Adipocyte (in vitro differentiated cells): ENCODE results near the gene OSBPL1A.

Source experiments
- DNase-seq: peaks from one replicate; pipeline ENCODE4 v3.0.0-alpha.2; 2015; ENCODE audit warnings: low read depth
- H3K27me3 ChIP-seq: replicated peaks from 2 replicates; pipeline ENCODE4 v1.7.0; 2013; ENCODE audit warnings: mild to moderate bottlenecking, low read length, moderate library complexity; ENCODE audit not compliant: control insufficient read depth, insufficient read depth
- H3K36me3 ChIP-seq: 2 replicates; pipeline ENCODE4 v1.7.0; 2013; ENCODE audit warnings: low read length, mild to moderate bottlenecking, moderate library complexity; ENCODE audit not compliant: control insufficient read depth, insufficient read depth, severe bottlenecking
- H3K4me1 ChIP-seq: 2 replicates; pipeline ENCODE4 v1.7.0; 2013; ENCODE audit warnings: mild to moderate bottlenecking, low read length, moderate library complexity; ENCODE audit not compliant: control insufficient read depth, insufficient read depth
- H3K4me3 ChIP-seq: 2 replicates; pipeline ENCODE4 v1.7.0; 2013; ENCODE audit warnings: mild to moderate bottlenecking, low read length, moderate library complexity
- H3K9ac ChIP-seq: 2 replicates; pipeline ENCODE4 v1.7.0; 2013; ENCODE audit warnings: mild to moderate bottlenecking, low read length, moderate library complexity
- H3K9me3 ChIP-seq: 2 replicates; pipeline ENCODE4 v1.7.0; 2013; ENCODE audit warnings: mild to moderate bottlenecking, low read length, moderate library complexity; ENCODE audit not compliant: control insufficient read depth

The OSBPL1A gene

DNA sequence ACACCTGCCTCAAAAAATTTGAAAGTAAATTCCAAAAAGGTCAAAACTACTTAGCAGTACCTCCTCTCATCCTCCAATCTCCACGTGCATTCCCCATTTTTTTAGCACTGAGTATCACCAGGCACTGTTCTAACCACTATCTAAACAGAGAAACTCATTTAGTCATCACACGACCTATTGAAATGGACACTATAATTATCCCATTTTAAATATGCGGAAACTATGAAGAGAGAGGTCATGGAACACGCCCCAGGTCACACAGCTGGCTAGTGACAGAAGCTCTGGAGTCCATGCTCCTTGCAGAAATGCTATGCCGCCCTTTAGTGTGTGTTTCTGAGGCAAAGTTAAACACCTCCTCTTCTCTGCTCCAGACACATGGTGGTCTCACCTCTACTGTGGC is 159.2 kb downstream of the OSBPL1A start:
- Histone ChIP-seq H3K9ac (no peak overlapping the region), H3K9me3 (no peaks in the 10 kb centered on the region), H3K36me3 (peaks cover 44% of the 10 kb centered on the region), H3K4me3 (no peak overlapping the region), H3K27me3 (no peaks in the 10 kb centered on the region), H3K4me1 (peaks cover 27% of the 10 kb centered on the region)
- DNase-seq, result no peak

DNA sequence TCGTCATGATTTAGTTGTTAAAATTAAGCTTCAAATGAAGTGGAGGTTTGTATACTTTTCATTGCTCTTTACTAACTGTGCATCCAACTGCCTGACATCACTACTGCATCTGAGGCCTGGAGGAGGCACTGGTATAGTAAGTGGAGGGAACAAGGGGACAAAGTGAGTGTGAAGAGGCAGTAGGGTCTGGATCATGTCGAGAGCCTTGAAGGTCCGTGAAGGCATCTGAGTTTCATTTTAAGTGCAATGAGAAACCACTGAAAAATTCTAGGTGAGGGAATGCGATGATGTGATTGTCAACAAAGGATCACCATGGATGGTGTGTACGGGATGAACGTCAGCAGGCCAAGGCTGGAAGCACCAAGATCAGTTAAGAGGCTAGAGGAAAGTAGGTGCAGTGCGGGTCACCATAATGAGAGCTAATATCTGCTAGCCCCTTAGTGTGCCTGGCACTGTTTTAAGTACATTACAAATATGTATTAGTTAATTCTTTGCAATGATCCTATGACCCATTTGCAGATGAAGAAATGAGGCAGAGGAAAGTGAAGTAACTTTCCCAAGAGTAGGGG is 162.7 kb downstream of the OSBPL1A start:
- peak overlapping the region; percentile 9 for H3K4me3 ChIP-seq
- peaks cover 44% of the 10 kb centered on the region for H3K36me3 ChIP-seq
- no peak overlapping the region for H3K9ac ChIP-seq
- H3K4me1 ChIP-seq, result peaks cover 53% of the 10 kb centered on the region
- DNase-seq, result no peak
- no peaks in the 10 kb centered on the region for H3K27me3 ChIP-seq
- no peaks in the 10 kb centered on the region for H3K9me3 ChIP-seq

DNA sequence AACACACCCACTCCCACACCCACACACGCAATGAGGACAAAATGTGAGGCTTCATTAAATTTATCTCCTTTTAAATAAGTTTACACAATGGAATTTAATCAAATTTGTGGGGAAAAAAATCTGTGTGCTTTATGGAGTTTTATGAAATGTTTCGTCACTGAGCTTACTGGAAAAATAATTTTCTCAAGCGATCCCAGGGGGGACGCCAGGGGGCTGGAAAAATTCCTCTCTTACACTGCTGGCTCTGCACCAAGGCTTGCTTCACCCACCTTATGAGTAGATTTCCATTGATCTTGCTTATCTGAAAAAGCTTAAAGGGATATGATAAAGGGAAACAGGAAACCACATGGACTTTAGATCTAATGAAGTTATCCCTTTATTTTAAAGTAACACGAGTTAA is 163.3 kb downstream of the OSBPL1A start:
- Histone ChIP-seq H3K4me1 (peaks cover 53% of the 10 kb centered on the region), H3K36me3 (peaks cover 44% of the 10 kb centered on the region)
- DNase-seq, result no peak

DNA sequence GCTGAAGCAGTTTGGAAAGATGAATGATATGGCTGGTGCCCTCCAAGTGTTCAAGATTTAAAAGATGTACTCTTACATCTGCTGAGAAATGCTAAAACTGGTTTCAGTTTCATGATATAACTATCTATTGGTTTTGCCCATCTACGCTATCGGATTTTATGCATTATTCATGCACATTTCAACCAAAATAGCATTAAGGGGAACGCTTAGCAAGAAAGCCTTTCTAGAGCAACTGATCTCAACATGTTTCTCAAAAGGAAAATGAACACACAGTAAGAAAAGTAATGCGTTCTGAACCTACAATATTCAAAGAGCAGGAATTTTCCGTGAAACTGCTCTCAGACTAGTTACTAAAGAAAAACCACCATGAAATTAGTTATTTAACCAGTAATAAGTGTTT is 164.8 kb downstream of the OSBPL1A start:
- Histone ChIP-seq H3K27me3 (no peaks in the 10 kb centered on the region), H3K4me1 (peaks cover 53% of the 10 kb centered on the region), H3K9me3 (no peaks in the 10 kb centered on the region), H3K4me3 (no peak overlapping the region), H3K36me3 (peaks cover 30% of the 10 kb centered on the region), H3K9ac (no peak overlapping the region)
- no peak for DNase-seq

More for the DNA sequence above, 163.3 kb downstream of the OSBPL1A start:
- Histone ChIP-seq H3K4me3 (no peak overlapping the region), H3K9me3 (no peaks in the 10 kb centered on the region), H3K9ac (no peak overlapping the region), H3K27me3 (no peaks in the 10 kb centered on the region)

DNA sequence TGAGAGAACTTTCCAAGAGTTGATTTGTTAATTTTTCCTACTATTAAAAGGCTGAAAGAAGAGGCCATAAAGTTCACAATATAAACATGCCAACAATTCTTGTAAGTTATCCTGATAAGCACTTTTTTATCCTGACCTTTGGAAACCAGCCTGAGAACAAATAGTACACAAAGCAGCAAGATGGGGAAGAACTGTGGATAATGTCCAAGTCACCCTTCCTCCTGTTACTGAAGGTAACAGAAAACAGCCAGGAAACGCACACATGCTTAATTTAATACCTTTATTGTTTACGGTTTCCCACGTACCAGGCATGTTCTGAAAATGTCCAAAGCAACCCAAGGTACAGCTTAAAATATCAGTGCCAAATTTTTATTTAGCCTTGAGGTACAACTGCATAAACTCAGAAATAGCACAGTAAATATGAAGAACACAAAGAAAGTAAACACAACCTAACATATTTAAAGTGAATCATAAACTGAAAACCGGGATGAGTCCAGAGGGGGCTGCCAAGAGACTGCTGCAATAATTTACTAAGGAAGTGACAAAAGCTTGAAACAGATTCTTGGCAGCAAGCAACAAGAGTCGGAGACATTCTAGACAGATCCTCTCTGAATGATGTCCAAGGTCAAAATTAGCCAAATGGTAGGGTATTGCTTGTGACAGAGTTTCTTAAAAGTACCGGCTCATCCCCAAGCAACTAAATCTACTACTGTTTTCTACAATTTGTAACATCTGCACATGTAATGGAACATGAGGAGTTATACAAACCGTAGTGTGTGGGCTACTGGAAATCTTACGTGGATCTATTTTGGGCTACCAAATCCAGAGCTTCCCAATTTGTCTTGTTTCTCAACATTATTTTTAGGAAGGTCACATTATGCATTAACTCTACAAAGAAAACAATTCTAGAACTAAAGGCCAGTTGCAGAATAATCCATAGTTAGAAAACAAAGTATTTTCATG is 165.6 kb downstream of the OSBPL1A start:
- DNase-seq, result peak; percentile 58

GRCh38 chr18:24230766-24231165 is 166.9 kb downstream of the OSBPL1A start:
- Histone ChIP-seq H3K9me3 (no peaks in the 10 kb centered on the region), H3K4me1 (peaks cover 47% of the 10 kb centered on the region), H3K27me3 (no peaks in the 10 kb centered on the region), H3K9ac (no peak overlapping the region), H3K36me3 (peaks cover 15% of the 10 kb centered on the region), H3K4me3 (no peak overlapping the region)
- no peak for DNase-seq

More for the DNA sequence above, 165.6 kb downstream of the OSBPL1A start:
- Histone ChIP-seq H3K36me3 (peaks cover 23% of the 10 kb centered on the region), H3K4me1 (peaks cover 53% of the 10 kb centered on the region), H3K27me3 (no peaks in the 10 kb centered on the region), H3K4me3 (peak overlapping the region; percentile 72), H3K9me3 (no peaks in the 10 kb centered on the region), H3K9ac (peak overlapping the region; percentile 69)

DNA sequence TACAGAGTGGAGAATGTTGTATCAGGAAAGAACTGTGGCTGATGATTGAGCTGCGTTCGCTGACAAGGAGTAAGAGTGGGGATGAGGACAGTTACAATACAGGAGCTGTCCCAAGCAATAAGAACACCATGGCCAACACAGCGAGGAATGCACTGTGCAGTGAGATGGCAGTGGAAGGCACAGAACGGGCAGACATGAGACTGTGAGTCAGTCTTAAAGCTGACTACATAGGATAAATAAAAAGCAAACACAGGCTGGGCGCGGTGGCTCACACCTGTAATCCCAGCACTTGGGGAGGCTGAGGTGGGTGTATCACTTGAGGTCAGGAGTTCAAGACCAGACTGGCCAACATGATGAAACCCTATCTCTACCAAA is 169.0 kb downstream of the OSBPL1A start:
- Histone ChIP-seq H3K9me3 (no peaks in the 10 kb centered on the region), H3K9ac (no peak overlapping the region), H3K4me1 (peaks cover 26% of the 10 kb centered on the region), H3K27me3 (no peaks in the 10 kb centered on the region), H3K4me3 (no peak overlapping the region), H3K36me3 (peaks cover 14% of the 10 kb centered on the region)
- DNase-seq, result no peak

DNA sequence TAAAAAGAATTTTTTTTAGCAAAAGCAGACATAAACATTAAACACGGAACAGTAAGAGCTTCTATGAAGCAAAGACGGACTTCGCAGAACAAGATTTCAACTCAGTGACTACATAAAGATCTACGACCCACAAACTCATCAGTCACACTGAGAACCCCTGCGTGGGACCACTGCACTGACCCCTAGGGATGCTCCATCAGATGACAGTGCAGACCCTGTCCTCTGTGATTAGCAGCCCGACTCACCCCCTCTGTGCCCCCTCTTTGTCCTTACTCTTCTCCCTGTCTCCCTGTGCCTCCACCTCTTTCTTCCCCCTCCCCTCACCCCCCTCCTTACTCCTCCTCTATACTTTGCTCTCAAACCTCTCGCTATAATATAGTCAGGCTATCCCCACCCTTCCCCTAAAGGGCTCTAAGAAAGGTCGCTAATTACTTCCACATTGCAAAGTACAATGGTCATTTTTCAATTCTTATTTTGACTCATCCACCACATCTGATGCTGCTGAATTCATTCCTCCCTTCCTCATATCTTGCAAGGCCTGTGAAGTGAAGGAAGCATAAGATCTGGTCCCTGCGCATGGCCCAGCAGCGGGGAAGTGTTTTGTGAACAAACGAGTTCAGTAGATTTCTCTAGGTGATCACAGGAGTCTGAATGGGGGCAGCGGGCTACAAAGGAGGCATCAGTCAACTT is 169.5 kb downstream of the OSBPL1A start:
- Histone ChIP-seq H3K4me1 (peaks cover 24% of the 10 kb centered on the region), H3K4me3 (no peak overlapping the region), H3K27me3 (no peaks in the 10 kb centered on the region), H3K36me3 (peaks cover 14% of the 10 kb centered on the region), H3K9ac (no peak overlapping the region), H3K9me3 (no peaks in the 10 kb centered on the region)
- no peak for DNase-seq

- no peak for DNase-seq
- H3K36me3 ChIP-seq, result peaks cover 9% of the 10 kb centered on the region
- H3K27me3 ChIP-seq, result no peaks in the 10 kb centered on the region
- H3K9me3 ChIP-seq, result no peaks in the 10 kb centered on the region
- peaks cover 3% of the 10 kb centered on the region for H3K4me1 ChIP-seq
- no peak overlapping the region for H3K4me3 ChIP-seq
- no peak overlapping the region for H3K9ac ChIP-seq
These were observed 177.3 kb downstream of the OSBPL1A start for GRCh38 chr18:24220318-24220688.

- H3K27me3 ChIP-seq, result no peaks in the 10 kb centered on the region
- peaks cover 3% of the 10 kb centered on the region for H3K4me1 ChIP-seq
- no peaks in the 10 kb centered on the region for H3K9me3 ChIP-seq
- no peak for DNase-seq
- H3K9ac ChIP-seq, result no peak overlapping the region
- H3K4me3 ChIP-seq, result no peak overlapping the region
- H3K36me3 ChIP-seq, result peaks cover 5% of the 10 kb centered on the region
These were observed 177.9 kb downstream of the OSBPL1A start for GRCh38 chr18:24219561-24220317.

- Histone ChIP-seq H3K4me1 (peaks cover 14% of the 10 kb centered on the region), H3K9me3 (no peaks in the 10 kb centered on the region), H3K9ac (no peak overlapping the region), H3K27me3 (no peaks in the 10 kb centered on the region), H3K36me3 (no peaks in the 10 kb centered on the region), H3K4me3 (no peak overlapping the region)
- DNase-seq, result no peak
These were observed 182.7 kb downstream of the OSBPL1A start for GRCh38 chr18:24214913-24215312.
